ENCODE measurements around the gene FHIT.
A peak's percentile ranks its signal among the peaks of the same experiment; 100 is the strongest.
"Not testable (repeated sequence)": the region's sequence is repeated elsewhere in the genome, so short reads cannot be mapped to it uniquely, and the experiment has no call there.

The FHIT gene

GRCh38 chr3:59946401-59946800 is 1304.9 kb downstream of the FHIT start:
- DNase-seq (ENCODE audit: low read depth in 2 of 2) = no peak

DNA sequence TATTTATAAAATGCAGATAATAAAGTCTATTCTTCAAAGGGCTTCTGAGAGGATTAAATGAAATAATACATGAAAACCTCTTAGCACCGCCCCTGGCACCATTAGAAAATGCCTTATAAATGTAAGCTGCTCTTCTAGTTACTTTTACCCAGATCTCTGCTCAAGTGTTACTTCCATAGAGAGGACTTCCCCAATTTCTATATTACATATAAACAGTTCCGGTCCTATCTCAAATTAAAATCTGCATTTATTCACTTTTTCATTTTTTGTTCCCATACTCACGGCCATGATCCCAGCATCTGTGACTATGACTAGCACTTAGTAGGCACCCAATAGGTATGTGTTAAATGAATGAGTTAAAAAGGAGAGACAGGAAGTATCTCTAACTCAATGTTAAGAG is 1310.5 kb downstream of the FHIT start:
- DNase-seq (ENCODE audit: low read depth in 2 of 2) = no peak

GRCh38 chr3:59939826-59940426 is 1311.3 kb downstream of the FHIT start:
- no peak for DNase-seq (ENCODE audit: low read depth in 2 of 2)

DNA sequence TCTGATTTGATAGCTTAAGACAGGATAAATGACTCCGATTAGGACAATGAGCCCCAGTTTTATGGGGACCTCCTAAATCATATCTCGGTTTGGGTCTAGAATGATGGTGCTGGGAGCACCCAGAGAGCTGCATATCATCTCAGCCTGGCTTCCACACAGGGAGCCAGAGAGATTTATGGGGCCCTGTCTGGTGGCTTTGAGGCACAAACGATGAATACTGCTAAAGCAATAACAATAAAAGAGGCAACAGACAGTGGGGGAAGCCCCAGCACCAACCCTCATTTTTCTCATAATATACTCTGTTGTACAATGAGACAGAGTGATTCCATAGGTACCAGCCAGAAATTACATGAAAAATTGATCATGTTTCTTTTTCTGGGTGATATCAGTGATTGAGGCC is 1312.4 kb downstream of the FHIT start:
- no peak for DNase-seq (ENCODE audit: low read depth in 2 of 2)

DNA sequence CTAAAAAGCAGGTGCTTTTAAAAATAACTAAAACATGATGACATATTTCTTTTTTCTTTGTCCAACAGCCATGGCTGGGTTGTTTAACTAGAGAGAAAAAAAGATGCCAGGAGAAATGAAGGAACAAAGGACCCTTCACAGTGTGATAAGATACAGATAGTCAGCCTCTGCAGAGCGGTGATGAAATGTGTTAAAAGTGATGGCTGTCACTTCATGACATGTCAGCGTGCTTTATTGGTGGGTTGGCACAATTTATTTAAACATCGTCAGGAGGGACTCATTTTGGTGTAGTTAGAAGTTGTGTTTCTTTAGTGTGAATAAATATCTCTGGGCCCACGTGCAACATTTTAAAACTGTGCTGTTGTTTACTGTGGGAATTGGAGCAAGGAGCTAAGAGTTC is 1314.1 kb downstream of the FHIT start:
- no peak for DNase-seq (ENCODE audit: low read depth in 2 of 2)

DNA sequence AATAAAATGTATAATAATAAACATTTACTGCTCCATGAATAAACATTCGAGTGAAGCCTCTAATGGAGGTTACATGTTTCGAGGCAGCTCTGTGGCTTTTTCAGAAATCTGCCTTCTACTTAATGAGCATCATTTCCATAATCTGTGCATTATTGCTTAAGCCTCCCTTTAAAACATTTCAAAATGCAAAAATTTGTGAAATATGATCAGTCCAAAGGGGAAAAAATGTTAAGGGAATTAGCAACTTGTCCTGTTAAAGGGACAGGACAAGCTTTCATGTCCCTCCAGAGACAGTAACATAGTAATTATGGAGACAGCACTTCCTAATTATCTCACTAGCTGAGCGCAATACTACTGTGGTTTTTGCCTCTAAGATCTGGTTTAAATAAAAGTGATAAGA is 1314.8 kb downstream of the FHIT start:
- no peak for DNase-seq (ENCODE audit: low read depth in 2 of 2)

DNA sequence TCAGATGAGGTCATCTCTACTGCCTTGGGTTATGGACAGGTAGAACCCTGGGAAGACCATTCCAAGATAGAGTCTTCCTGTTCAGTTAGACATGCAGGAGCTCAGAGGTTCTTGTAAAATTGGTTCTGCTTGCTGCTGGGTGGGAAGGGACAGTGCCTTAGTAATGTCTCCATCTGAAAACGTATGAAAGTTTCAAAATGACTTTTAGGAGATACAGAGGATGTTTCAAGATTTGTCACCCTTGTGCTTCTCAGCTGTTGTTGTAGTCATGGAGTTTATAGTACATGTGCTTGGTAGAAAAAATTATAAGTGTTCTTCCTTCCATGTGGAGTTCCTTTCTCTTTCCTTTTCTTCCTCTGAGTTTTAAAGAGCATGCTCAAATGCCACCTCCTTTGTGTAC is 1316.2 kb downstream of the FHIT start:
- peak in 1 of 2 donors; percentile 3 for DNase-seq (ENCODE audit: low read depth in 2 of 2)

- not testable (repeated sequence) for DNase-seq (ENCODE audit: low read depth in 2 of 2)
Observed at GRCh38 chr3:59934560-59934959, 1316.7 kb downstream of the FHIT start.

GRCh38 chr3:59930170-59930569 is 1321.1 kb downstream of the FHIT start:
- DNase-seq (ENCODE audit: low read depth in 2 of 2) = no peak

GRCh38 chr3:59927056-59927455 is 1324.2 kb downstream of the FHIT start:
- no peak for DNase-seq (ENCODE audit: low read depth in 2 of 2)

GRCh38 chr3:59925946-59926345 is 1325.3 kb downstream of the FHIT start:
- DNase-seq (ENCODE audit: low read depth in 2 of 2) = no peak

GRCh38 chr3:59922192-59922591 is 1329.1 kb downstream of the FHIT start:
- DNase-seq (ENCODE audit: low read depth in 2 of 2) = no peak

DNA sequence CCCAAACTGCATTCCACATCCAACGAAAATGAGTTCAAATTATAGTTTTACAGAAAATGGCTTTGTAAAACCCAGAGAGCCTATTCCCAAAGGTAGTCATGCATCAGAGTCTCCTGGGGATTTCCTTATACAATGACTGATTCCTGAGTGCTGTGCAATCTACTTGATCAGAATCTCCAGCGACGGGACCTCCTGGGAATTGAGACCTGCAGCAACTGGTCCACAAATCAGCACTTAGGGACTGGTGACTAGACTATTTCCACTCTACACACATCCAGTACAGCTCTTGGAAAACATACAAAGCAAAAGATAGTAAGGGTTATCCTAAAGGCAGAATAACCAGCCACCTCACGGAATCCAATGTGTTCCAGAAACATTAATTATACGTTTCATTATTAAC is 1330.4 kb downstream of the FHIT start:
- DNase-seq (ENCODE audit: low read depth in 2 of 2) = no peak

GRCh38 chr3:59919586-59919985 is 1331.7 kb downstream of the FHIT start:
- no peak for DNase-seq (ENCODE audit: low read depth in 2 of 2)

- DNase-seq (ENCODE audit: low read depth in 2 of 2) = no peak
Observed at GRCh38 chr3:59914251-59914650, 1337.0 kb downstream of the FHIT start.

DNA sequence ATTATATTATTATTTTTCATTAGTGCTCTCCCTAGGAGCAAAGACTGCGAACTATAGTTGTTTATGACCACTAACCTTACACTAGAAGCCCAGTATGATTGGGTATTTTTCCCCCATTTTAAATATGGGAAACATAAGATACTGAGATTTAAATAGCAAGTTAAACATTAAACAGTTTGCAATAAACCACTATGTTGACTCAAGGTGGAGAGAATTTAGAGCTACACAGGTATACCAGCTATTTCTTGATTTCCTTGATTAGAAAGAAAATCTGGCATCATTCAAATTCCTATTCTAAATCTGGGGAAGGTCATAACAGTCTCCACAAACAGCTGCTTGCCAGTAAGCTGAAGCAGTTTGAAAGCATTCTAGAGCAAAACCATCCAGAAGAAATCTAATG is 1337.6 kb downstream of the FHIT start:
- no peak for DNase-seq (ENCODE audit: low read depth in 2 of 2)

DNA sequence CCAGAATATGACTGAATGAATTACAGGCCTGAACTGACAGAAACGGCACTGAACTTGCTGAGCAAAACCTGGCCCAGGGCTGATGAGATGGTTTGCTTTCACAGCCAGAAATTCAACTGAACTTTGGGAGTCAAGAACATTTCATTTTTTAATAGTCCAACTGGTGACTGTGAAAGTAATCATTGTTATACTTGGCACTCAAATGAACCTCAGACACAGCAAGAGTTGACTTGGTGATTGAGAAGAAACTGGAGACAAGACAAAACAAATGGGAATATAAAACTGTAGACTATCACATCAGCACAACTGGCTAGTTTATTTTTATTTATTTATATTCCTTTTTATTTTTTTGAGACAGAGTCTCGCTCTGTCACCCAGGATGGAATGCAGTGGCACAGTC is 1342.6 kb downstream of the FHIT start:
- DNase-seq (ENCODE audit: low read depth in 2 of 2) = no peak

DNA sequence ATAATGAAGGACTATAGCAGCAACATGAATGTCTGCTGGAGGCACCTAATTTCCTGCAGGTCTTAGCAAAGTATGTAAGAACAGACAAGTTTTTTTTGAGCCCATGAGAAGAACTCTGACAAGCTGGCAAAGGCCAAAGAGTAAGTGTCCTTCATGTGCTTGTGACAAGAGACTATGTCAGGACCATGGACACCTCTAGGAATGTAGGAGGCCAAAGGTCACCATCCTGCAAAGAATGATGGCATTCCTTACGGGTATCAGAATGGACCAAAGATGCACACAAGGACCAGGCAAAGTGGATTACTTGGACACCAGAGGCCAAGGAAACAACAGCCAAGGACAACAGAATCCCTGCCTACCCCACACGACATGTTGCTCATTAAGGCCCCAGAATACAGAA is 1343.0 kb downstream of the FHIT start:
- no peak for DNase-seq (ENCODE audit: low read depth in 2 of 2)

- no peak for DNase-seq (ENCODE audit: low read depth in 2 of 2)
Observed at GRCh38 chr3:59904296-59904695, 1347.0 kb downstream of the FHIT start.

GRCh38 chr3:59899061-59899460 is 1352.2 kb downstream of the FHIT start:
- no peak for DNase-seq (ENCODE audit: low read depth in 2 of 2)

GRCh38 chr3:59895972-59896371 is 1355.3 kb downstream of the FHIT start:
- no peak for DNase-seq (ENCODE audit: low read depth in 2 of 2)

DNA sequence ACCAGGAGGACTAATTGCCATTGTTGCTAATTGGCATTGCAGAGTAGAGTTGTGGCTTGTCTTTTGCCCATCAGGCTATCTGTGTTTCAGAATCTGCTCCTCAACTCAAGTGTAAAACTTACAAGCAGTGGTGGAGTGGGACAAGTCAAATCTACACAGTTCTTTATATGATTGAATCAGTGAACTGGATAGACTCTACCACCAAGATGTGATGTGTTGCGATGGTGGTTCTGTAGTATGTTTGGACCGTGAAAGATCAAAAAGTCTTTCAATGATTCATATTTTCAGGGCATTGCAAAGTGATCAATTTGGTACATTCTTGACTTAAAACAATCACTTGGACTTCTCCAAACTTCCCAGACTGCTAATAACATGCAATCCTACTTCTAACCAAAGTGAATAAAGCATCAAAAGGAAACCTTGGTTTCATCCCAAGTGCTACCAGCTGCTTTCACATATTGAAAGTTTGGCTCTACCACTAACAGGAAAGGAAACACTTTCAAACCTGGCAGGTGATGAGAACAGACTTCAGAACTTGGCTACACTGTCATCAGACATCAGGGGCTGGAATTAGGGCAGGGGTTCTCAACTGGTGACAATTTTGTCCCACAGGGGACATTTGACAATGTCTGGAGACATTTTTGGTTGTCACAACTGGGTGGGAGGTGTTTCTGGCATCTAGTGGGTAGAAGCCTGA is 1356.7 kb downstream of the FHIT start:
- DNase-seq (ENCODE audit: low read depth in 2 of 2) = no peak

DNA sequence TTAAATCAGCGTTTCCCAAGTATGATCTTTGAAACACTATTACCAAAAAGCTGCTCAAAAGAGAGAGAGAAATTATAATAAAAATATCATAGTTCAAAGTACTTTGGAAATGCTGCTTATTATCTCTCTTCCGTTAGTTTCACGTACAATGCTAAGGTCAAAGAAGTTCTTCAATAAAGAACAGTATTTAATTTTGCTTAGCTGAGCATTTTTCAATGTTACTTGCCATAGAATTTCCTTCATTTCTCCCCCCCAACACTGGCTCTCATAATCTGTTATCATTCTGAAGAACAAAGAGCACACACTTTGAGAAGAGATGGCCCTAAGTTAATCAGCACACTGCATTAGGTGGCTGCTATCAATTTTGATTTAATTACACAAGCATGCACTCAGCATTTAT is 1360.6 kb downstream of the FHIT start:
- DNase-seq (ENCODE audit: low read depth in 2 of 2) = no peak

DNA sequence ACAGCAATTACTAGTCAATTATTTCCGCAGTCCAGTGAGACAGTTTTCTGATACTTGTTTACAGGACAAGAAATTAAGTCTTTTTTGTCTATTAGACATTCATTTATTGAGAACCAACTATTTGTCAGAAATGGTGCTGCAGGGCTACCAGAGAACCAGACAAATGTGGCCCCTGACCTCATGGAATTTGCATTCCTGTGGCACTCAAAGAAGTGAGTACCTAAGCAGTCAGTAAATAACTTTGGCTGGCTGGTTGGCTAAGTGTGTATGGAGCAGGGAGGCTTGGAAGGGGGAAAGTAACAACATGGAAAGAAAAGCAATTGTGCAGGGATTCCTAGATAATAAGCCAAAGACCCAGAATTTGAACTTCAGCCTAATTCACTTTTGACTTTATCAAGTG is 1364.5 kb downstream of the FHIT start:
- no peak for DNase-seq (ENCODE audit: low read depth in 2 of 2)
